Heart right ventricle (tissue), 16 donors: ENCODE measurements around the gene ANXA3. TPM values are rescaled to one million over a fixed set of nuclear protein-coding genes. Genes with fewer than 3 reads are reported as not detected.

Source experiments
- ATAC-seq, 8 donors: fragments of 200-7000 bp; cut with Tn5 transposase; one replicate each; pipeline ENCODE4 v1.9.1; 2020; ENCODE audit warnings: mild to moderate bottlenecking in 8 of 8, moderate library complexity in 8 of 8, moderate number of reproducible peaks in 1 of 8
- DNase-seq, 2 donors: peaks; one replicate each; pipeline ENCODE4 v3.0.0-alpha.2; 2020
- H3K27ac ChIP-seq, 10 donors: fragments of 200-600 bp; sonication (generic) in 2 of 10; one replicate each; pipeline versions ENCODE4 v1.5.0 to v1.8.0; 2020 to 2022; ENCODE audit warnings: mild to moderate bottlenecking in 3 of 10
- H3K27me3 ChIP-seq, 7 donors: fragments of 200-600 bp; one replicate each; pipeline ENCODE4 v1.8.0; 2021 to 2022; ENCODE audit warnings: mild to moderate bottlenecking in 2 of 7
- H3K36me3 ChIP-seq, 9 donors: fragments of 200-600 bp; sonication (generic) in 1 of 9; one replicate each; pipeline versions ENCODE4 v1.5.0 to v1.8.0; 2020 to 2022; ENCODE audit warnings: mild to moderate bottlenecking in 2 of 9
- H3K4me1 ChIP-seq, 9 donors: fragments of 200-600 bp; sonication (generic) in 1 of 9; one replicate each; pipeline versions ENCODE4 v1.5.0 to v1.8.0; 2020 to 2022; ENCODE audit warnings: mild to moderate bottlenecking in 4 of 9
- H3K4me3 ChIP-seq, 10 donors: fragments of 200-600 bp; sonication (generic) in 2 of 10; one replicate each; pipeline versions ENCODE4 v1.5.0 to v1.8.0; 2020 to 2022; ENCODE audit warnings: mild to moderate bottlenecking in 7 of 10, moderate library complexity in 2 of 10
- H3K9me3 ChIP-seq, 11 donors: fragments of 200-600 bp in 10 of 11; sonication (generic) in 2 of 11; one replicate each; pipeline versions ENCODE4 v1.5.0 to v1.8.0; 2013 to 2022; ENCODE audit warnings: mild to moderate bottlenecking in 2 of 11, control low read depth in 1 of 11, moderate library complexity in 1 of 11
- WGBS, 2 donors: extraction: QIAGEN DNeasy Blood & Tissue Kit; methylation state at CpG; one replicate each; pipeline ENCODE4 v1.1.7; 2013; ENCODE audit warnings: inconsistent platforms in 1 of 2; 5-methylcytosine and 5-hydroxymethylcytosine counted together
- intact Hi-C, 10 donors: fragments of 100-400 bp; cut with DNase I; formaldehyde crosslinking; loops; one replicate each; pipeline versions ENCODE4 v1.11.1 to v1.14.2; 2022
- polyA plus RNA-seq, 2 donors: library from polyadenylated mRNA; stranded (reverse); fragments of 200-250 nt; gene quantifications; one replicate each; pipeline ENCODE4 v1.2.3, GENCODE V29; 2013
- total RNA-seq, 10 donors: library from RNA; stranded (reverse); fragmentation: NEBNext Ultra II Directional in 3 of 10; extraction: Animal tissue kit (Norgen Biotek cat#: 25700) in 3 of 10; gene quantifications; one replicate each; pipeline versions ENCODE4 v1.2.1 to v1.2.4, GENCODE V29; 2021 to 2023
- TF ChIP-seq, protein P1 (sequence below), 9 donors: fragments of 200-600 bp; sonication (generic) in 2 of 9; IDR thresholded peaks; one replicate each; pipeline versions ENCODE4 v1.5.0 to v1.8.0; 2021 to 2022; ENCODE audit warnings: antibody characterized with exemption in 9 of 9, mild to moderate bottlenecking in 5 of 9, moderate library complexity in 1 of 9
- donor health status: Arrhythmogenic right ventricular cardiomyopathy.
- donor health status: ischemic (EF 13 %, LVEDD 7.1; RV severe dilation, severe dysfunction).
- donor health status: healthy with polysubstance abuse.
- donor health status: DM: no; HTN: yes; CAD: no.
- donor health status: DM: no; HTN: no; CAD: no.
- donor health status: ischemic (EF 25% LVEDD 6.9; RV normal size, moderate dysfunction).
- donor health status: ischemic (EF 25% LVEDD 5.7; RV mildly dilated, moderate dysfunction).
- donor health status: healthy.
- donor health status: DM: yes; HTN: yes; CAD: no.
- donor health status: Ischemic cardiomyopathy.
- donor health status: ischemic (EF 35%, LVEDD 5.7; RV mildly dilated, moderate dysfunction).
- donor health status: nonischemic (EF 11% LVEDD 7.7; RV severe dilation, severe dysfunction).
- donor health status: DM: yes; HTN: yes; CAD: no.
- donor health status: PGD.
- donor health status: ischemic (EF 29% LVEDD 5.4; RV normal size, mild dysfunction).
- donor health status: nonischemic (EF 23%, LVEDD 6.1; RV moderate dilation, normal function).

The ANXA3 gene
- total and polyA plus RNA-seq, 12 donors = 10.2 to 181 (median 19.3) TPM

GRCh38 chr4:78634011-78634664 is 82.6 kb downstream of the ANXA3 start:
- WGBS, 2 donors = 39 to 41% methylated on average over 5 of the region's 5 CpGs
- ATAC-seq (peak; percentile 46 to 91 (median 72)), DNase-seq (peak in 1 of 2 donors; percentile 43)
- TF ChIP-seq, protein P1, sequence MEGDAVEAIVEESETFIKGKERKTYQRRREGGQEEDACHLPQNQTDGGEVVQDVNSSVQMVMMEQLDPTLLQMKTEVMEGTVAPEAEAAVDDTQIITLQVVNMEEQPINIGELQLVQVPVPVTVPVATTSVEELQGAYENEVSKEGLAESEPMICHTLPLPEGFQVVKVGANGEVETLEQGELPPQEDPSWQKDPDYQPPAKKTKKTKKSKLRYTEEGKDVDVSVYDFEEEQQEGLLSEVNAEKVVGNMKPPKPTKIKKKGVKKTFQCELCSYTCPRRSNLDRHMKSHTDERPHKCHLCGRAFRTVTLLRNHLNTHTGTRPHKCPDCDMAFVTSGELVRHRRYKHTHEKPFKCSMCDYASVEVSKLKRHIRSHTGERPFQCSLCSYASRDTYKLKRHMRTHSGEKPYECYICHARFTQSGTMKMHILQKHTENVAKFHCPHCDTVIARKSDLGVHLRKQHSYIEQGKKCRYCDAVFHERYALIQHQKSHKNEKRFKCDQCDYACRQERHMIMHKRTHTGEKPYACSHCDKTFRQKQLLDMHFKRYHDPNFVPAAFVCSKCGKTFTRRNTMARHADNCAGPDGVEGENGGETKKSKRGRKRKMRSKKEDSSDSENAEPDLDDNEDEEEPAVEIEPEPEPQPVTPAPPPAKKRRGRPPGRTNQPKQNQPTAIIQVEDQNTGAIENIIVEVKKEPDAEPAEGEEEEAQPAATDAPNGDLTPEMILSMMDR (IDR thresholded peaks at IDR 0.05) = no peak
- Histone ChIP-seq H3K36me3 (no peaks in the 10 kb centered on the region), H3K27me3 (no peaks in the 10 kb centered on the region), H3K9me3 (no peaks in the 10 kb centered on the region), H3K4me3 (no peak overlapping the region), H3K4me1 (peaks cover 0 to 41% (median 18%) of the 10 kb centered on the region in 9 donors), H3K27ac (peak overlapping the region in 9 of 10 donors; percentile 4 to 65 (median 40))
- intact Hi-C loops = loop anchor here in 1 of 10 donors (5.0 kb wide), 1 partner anchor 138 kb away; no protein-coding TSS in a partner anchor

DNA sequence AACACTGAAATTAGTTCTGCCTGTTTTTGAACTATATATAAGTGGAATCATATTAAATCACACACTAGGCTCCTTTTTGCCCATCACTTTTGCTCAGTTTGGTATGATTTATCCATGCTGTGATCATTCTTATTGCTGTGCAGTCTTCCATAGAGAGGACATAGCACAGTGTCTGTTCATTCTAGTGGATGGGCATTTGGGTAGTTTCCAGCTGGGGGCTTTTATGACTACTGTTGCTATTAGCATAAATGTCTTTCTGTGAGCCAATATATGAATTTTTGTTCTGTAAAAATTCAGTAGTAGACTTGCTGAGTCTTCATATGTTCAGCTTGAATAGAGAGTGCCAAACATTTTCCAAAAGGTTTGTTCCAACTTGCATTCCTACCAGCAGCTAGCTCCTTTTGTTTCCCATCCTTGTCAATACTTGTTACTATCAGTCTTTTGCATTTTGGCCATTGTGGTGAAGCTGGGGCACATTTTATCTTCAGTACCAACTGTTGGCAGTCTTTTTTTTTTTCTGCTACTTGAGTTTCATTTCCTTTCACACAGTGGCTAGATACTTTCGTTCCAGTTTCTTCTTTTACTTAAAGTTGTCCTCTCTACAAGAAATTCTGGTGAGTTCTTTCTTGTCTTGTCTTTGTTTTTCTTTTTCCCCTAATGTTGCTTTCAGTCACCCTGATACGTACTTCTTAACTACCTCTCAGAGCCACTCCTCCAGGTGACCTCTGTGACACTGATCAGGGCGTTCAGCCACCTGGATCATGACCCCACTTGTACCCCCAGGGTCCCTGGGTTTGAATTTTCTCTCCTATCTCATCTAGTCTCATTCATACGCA is 87.0 kb downstream of the ANXA3 start:
- 87 to 93% methylated on average over 4 of the region's 4 CpGs for WGBS, 2 donors

GRCh38 chr4:78640714-78641113 is 89.1 kb downstream of the ANXA3 start:
- Histone ChIP-seq H3K36me3 (no peaks in the 10 kb centered on the region), H3K27me3 (no peaks in the 10 kb centered on the region), H3K4me3 (no peak overlapping the region), H3K4me1 (peaks cover 0 to 28% (median 17%) of the 10 kb centered on the region in 9 donors), H3K9me3 (no peaks in the 10 kb centered on the region), H3K27ac (no peak overlapping the region)
- intact Hi-C loops = loop anchor here in 6 of 10 donors (5.0 to 10.0 kb wide), 4 partner anchors 134 to 224 kb away; partner anchors contain the start of gene BMP2K (in 4 of the 6)
- WGBS, 2 donors = 74 to 78% methylated on average over 1 of the region's 1 CpG
- TF ChIP-seq, protein P1 (IDR thresholded peaks at IDR 0.05) = no peak
- ATAC-seq (no peak), DNase-seq (no peak)

More for the DNA sequence above, 87.0 kb downstream of the ANXA3 start:
- DNase-seq (no peak), ATAC-seq (no peak)
- Histone ChIP-seq H3K9me3 (no peaks in the 10 kb centered on the region), H3K36me3 (no peaks in the 10 kb centered on the region), H3K4me3 (no peak overlapping the region), H3K27me3 (no peaks in the 10 kb centered on the region), H3K4me1 (peaks cover 0 to 22% (median 10%) of the 10 kb centered on the region in 9 donors), H3K27ac (peak overlapping the region in 1 of 10 donors; percentile 77)
- TF ChIP-seq, protein P1 (IDR thresholded peaks at IDR 0.05) = no peak
- intact Hi-C loops = no loop called here

- ATAC-seq (peak in 4 of 8 donors; percentile 15 to 56 (median 38)), DNase-seq (no peak)
- intact Hi-C loops = loop anchor here in 6 of 10 donors (5.0 to 10.0 kb wide), 4 partner anchors 132 to 222 kb away; partner anchors contain the start of gene BMP2K (in 4 of the 6)
- H3K27ac ChIP-seq = no peak overlapping the region
- no peaks in the 10 kb centered on the region for H3K9me3 ChIP-seq
- WGBS, 2 donors = 61 to 88% methylated on average over 2 of the region's 2 CpGs
- TF ChIP-seq, protein P1 (IDR thresholded peaks at IDR 0.05) = no peak
- H3K27me3 ChIP-seq = no peaks in the 10 kb centered on the region
- H3K36me3 ChIP-seq = no peaks in the 10 kb centered on the region
- H3K4me3 ChIP-seq = no peak overlapping the region
- H3K4me1 ChIP-seq = peaks cover 0 to 39% (median 26%) of the 10 kb centered on the region in 9 donors
Measured at GRCh38 chr4:78642934-78643333, 91.4 kb downstream of the ANXA3 start.
